ENCODE results near the gene PRLR.
"Not testable (repeated sequence)": the region's sequence is repeated elsewhere in the genome, so short reads cannot be mapped to it uniquely, and the experiment has no call there.

Gene PRLR

DNA sequence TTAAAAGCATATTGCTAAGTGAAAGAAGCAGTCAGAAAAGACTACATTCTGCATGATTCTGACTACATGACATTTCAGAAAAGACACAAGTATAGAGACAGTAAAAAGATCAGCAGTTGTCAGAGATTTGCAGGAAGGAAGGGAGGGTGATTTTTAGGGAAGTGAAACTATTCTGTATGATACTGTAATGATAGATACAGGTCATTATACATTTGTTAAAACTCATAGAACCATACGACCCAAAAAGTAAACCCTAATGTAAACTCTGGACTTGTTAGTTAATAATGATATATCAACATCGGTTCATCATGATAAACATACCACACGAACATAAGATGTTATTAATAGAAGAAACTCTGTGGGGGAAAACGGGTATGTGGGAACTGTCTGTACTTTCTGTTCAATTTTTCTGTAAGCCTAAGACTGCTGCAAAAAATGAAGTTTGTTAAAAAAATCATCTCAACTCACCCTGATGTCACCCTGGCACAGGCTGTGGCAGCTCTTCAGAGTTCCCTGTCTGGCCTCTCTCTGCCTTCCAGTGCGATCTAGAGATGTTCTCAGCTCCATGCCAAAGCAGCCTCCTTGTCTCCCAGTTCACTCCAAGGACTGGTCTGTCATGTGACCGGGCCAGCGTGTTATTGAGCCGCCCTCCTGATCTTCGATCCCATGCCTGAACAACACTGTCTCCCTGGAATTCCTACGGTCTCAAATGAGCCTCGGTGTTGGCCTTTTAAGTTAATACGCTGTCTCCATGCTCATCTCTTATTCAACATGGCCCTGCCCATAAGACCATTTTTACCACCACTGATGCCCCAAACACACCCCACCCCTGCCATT, 35.4 kb downstream of the PRLR start:
- no peak for DNase-seq

DNA sequence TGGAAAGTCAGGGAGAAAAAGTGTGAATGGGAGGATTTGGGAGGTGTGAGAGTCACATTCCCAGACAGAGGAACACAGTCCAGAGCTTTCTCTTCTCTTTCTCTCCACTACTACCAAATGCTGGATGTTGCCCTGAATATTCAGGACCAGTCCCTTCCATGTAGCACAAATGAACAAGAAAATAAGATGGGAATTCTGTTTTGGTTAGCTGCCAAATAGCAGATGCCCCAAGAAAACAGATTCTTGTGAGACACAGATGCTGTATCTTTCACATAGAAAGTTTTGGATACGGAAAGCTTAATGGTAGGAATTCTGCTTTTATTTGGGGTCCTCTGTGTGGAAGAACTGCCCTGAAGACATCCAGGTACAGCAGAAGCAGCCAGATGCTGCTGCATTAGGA, 37.8 kb downstream of the PRLR start:
- no peak for DNase-seq

DNA sequence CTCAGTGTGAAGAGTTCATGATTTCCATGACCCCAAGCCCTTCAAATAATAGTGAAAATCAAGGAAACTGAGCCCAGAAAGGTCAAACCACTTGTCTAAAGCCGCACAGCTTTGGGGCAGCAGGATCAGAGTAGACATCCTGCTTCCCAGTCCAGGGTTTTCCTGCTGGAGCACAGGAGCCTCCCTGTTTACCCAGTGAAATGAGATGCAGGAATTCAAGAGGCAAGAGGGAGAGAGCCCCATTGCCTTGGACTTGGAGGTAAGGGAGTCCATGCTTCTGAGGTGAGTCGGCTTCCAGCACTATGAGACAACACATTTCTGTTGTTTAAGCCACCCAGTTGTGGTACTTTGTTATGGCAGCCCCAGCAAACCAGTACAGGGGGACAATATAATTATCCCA, 40.5 kb downstream of the PRLR start:
- not testable (repeated sequence) for DNase-seq

DNA sequence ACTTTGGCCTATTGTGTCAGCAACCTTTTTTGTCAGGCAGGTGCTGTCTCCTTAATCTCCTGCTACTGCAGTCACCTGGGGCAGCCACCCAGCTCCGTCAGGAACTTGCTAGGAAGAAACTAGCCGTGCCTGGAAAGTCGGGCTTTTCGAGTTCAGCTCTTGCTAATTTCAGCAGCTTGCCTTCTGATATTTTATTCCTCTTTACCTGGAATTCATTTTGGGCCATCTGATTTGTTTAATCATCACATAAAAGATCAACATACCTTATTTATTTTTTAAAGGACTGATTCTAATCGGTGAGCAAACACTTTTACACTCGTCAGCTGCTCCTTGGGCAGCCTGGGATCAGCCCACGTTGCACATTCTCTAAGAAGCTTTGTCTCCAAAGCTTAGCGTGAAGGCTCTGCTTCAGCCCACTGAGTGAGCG, 42.2 kb downstream of the PRLR start:
- DNase-seq, result no peak

DNA sequence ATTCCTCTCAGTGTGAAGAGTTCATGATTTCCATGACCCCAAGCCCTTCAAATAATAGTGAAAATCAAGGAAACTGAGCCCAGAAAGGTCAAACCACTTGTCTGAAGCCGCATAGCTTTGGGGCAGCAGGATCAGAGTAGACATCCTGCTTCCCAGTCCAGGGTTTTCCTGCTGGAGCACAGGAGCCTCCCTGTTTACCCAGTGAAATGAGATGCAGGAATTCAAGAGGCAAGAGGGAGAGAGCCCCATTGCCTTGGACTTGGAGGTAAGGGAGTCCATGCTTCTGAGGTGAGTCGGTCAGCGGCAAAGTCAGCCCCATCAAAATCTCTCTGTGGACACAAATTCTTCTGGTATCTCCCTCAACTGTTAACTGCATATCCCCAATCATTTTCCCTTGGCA, 42.7 kb downstream of the PRLR start:
- not testable (repeated sequence) for DNase-seq

DNA sequence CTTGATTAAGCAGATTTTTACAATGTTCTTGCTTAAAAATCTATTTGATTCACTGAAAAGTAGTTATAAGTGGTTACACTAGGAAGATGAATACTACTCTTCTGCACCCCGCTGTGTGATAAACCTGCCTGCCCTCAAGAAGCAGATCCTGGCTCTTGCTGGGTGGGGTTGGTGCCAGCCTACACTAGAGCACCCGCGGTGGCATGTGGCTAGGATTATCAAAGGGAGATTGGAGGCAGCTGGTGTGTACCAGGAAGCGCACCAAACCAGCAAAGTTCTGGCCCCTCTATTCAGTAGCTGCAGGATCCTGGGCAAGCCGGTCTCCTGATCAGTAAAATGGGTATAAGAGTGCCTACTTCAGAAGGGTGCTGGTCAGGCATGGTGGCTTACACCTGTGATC, 43.5 kb downstream of the PRLR start:
- DNase-seq, result no peak

DNA sequence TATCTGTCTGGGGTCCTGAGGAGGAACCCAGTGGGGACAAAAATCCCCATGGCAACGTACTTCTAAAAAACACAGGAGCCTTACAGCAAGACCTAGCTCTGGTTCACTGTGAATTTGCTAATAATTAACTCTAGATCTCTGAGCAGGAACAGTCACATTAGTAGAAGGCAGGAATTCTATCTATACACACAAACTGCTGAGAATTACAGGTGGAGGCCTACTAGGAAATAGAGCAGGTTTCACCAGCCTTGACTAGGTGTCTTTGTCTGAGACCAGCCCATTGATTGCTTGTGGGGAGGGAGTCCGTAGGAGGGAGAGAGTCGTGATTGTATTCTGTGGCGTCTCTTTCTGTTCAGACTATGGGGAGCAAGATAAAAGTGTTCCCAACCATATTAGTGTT, 44.8 kb downstream of the PRLR start:
- DNase-seq, result no peak

DNA sequence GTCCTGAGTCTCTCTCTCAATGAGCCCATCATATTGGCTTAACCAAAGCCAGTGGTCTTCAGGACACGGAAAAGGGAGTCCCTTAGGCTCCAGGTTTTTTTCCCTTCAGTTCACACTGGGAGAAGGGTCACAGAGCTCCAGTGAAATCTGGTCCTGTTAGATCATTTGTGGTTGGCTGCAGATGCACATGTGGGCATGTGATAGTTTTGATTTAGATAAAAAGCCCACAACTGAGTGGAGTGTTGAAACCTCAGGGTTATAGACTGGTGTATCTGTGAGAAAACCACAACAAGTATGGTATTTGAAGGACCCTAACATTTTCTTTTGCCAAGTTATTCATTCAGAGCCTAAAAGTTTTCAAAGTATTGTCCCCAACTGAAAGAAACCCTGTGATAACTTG, 46.7 kb downstream of the PRLR start:
- no peak for DNase-seq

DNA sequence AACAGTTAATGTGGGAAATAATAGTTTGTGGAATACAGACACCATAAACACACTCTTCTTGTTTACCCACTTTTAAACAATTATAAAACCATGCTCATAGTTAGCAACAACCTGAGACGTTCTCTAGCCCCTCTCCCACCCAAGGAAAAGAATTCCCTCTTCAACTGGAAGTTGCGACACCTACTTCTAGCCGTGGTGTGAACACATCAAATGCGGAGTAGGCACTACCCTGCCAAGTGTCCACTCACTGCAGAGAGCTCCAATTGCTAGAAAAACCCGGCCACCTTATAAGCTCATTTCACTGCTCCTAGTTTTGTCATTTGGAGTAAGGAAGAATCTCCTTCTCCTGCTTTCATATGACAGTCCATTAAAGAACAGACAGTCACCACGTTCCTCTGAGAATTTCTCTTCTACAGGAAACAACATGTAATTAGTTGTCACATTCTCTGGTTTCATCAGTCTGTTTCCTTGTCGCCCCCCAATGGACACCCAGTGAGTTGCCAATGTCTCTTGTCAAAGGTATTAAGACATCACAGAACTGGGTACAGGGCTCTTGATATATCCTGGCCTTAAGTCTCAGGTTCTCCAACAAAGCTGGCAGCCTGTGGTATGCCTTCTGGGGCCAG, 47.3 kb downstream of the PRLR start:
- DNase-seq, result no peak

DNA sequence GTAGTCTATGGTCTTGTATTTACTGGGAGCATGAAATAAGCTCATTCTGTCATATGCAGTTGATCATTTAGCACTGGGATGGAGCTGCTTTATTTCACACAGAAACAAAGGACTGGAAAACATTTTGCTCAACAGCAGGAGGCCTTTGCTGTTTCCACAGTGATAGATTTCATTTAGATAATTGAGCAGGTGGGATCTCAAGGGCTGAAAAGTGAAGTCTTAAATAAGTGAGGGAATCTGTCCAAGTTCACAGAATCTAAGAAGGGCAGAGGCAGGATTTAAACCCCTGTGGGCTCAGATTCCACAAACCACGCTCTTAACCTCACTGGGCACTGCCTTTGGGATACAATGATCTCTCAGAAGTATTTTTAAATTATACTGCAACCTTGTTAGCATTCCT, 47.8 kb downstream of the PRLR start:
- DNase-seq, result no peak

DNA sequence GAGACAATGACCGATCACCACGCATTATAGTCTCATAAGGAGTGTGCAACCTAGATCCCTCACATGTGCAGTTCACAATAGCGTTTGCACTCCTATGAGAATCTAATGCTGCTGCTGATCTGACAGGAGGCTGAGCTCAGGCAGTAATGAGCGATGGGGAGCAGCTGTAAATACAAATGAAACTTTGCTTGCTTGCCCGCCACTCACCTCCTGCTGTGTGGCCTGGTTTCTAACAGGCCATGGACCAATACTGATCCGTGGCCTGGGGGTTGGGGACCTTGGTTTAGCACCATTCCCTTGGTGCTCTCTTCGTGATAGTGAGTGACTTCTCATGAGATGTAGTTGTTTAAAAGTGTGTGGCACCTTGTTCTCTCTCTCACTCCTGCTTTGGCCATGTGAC, 50.2 kb downstream of the PRLR start:
- no peak for DNase-seq

DNA sequence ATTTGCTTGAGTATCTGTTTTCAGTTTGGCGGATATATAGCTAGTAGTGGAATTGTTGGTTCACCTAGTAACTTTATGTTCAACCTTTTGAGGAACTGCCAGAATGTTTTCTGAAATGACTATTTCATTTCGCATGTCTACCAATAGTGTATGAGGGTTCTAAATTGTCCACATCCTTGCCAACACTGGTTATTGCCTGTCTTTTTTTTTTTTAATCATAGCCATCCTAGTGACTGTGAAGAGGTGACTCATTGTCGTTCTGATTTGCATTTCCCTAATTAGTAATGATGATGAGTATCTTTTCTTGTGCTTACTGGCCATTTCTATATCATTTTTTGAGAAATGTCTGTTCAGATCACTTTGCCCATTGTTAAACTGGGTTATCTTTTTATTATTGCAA, 52.5 kb downstream of the PRLR start:
- DNase-seq, result no peak

DNA sequence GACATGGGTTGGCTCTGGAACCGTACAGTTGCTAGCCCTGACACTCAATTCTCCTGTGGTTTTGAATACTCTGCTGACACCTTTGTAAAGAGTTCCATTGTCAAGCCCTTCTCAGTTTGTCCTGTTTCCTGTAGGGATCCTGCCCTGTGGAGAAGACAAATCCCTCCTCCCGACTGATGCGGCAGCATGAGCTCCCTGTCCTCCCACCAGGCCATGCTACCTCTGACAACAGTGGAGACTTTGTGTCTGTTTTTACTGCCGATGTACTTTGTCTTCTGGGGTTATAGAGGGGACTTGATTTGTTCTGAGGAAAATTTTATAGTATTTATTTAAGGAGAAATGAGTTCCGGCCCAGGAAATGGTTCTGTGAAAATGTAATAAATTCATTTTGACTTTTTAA, 57.8 kb downstream of the PRLR start:
- DNase-seq, result no peak

DNA sequence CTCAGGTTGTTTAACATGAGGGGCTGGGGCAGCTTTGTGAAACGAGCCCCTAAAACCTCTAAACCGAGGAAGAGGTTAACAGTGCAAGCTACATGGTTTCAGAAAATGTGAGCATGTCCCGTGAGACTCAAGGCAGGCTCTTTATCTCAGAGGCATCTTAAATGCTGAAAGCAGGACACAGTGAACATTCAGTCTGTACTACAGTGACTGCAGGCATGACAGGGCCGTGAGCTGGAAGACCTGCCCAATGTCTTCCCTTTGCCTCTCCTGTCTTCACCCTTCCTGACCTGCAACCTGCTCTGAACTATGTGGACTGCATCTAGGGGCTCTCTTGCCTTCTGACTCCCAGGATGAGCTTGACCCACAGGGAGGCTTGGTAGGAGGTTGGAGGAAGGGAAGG, 58.3 kb downstream of the PRLR start:
- DNase-seq, result no peak

DNA sequence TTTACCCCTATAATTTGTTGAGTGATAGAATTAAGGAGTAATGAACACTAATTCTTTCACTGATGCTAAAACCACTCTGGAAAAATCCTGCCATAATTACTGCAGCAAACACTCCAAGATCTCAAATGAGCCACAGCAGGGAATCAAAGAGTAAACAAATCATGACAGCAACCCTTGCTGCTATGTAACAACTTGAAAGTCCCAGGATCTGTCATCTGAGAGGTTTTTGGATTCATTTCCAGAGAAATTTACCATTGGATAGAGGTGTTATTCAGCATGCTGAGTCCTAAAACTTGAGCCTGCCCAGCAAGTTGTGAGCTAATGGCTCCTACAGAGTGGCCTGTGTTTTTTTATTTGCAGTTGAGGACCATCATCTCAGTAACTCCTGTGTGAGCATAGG, 59.2 kb downstream of the PRLR start:
- DNase-seq, result no peak

DNA sequence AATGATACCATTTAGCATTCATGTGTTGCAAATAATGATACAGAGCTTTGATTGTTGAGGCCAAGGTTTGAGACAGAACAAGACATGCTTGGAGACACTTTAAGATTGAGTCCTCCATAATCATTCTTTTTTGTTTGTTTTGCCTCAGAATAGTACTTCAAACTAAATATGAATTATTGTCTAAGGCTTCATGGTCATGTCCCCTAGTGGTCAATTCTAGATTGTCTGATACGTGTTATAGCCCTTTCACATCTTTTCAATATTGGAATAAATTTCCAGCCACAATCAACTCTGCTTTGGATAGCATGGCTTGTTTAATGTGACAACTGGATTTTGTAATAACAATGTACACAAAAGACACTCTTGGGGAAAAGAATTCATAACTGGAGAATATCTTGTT, 64.2 kb downstream of the PRLR start:
- DNase-seq, result no peak

DNA sequence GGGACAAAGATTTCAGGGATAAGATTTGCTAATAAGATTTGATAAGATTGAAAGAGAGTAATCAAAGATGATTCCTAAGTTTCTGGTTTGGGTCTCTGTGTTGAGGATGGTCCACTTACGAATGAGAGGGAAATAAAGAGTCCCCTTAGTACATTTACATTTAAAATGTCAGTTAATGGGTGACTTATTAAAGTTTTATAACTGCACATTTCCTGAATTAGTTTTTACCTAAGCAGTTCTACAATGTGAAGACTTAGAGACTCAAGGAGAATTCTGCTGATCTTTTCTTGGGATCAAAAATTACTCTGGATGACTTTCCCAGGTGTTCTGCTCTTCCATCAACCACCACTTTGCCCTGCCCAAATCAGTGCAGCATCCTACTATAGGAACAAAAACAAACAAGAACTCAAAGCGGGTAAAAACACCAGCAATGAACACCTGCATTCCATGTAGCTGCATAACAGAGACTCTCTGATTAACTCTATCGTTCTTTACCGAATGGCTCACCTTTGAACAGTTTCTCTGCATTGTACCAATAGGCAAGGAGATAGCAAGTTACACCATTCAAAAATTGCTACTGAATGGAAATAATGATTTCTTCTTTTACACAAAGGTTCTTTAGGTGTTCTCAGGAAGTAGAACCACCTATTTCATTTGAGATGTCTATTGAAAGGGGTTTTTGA, 65.3 kb downstream of the PRLR start:
- no peak for DNase-seq

DNA sequence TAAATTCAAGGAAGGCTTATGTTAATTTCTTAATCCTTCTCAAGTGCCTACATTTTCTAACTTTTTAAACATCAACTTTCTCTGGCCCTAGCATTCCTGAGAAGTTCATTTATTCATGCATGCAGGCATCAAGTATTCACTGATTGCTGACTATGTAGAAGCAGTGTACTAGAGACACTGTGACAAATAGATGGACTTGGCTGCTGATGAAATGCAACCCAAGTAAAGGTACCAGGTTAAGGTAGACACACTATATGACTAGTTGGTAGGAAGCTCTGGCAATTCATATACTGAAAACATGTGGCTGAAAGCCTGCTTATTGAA, 66.6 kb downstream of the PRLR start:
- no peak for DNase-seq

DNA sequence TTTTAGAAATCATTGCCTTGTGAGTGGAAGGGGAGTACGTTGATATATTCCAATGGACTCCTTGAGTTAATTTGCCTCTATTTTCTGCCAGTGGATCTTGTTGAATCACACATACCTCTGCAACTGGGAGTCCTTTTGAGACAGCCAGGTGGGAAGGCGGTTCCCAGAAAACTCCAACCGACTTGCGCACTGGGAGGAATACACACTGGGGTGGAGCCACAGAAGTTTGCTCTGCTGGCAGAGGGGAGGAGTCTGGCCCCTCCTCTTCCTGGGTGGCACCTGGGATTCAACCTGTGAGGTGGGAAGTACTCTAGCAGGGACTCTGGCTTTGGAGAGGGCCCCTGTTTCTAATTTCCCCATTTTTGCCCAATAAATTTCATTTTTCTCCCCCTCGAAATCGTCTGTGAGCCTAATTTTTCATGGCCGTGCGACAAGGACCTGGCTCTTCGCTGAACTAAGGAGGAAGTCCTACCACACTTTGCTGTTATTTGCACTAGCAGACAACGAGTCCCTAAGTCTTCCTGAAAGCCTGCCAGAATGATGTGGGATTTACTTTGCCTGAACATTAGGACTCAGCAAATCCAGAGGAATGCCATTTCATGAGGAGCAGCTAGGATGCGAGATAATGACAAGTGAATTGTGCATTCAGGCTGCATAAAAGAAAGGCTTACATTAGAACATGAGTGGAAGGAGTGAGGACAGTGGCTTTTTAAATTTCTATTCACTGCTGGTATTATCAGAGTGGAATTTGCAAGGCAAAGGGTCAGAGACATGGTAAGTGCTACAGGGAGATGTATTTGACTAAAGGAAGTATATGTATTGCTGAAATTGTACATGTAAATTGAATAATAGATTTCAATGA, 67.2 kb downstream of the PRLR start:
- no peak for DNase-seq

DNA sequence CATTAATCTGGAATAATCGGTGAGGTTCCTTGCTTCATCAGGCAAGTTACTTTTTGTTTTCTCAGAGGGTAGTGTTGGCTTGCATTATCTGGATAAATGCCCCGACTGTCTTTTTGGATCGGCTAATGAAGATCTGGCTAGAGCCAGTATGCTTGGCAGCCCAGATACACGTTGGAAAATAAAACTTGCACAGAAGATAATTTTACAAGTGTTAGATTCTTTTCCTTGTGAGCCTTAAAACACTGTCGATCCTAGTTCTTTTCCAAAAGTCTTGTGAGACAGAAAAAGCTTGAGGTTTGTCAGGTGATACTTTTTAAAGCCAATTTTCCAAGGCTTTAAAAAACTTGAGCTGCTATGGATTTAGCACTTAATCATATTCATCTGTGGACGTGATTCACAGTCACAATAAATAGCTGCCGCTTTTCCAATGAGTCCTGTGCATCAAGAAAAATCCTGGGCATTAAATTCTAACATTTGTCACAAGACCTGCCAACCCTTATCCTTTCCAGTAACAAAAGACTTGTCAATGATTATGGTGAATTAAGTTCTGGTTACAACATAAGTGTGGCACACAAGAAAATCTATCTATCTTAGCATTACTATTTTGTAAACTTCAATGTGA, 68.5 kb downstream of the PRLR start:
- no peak for DNase-seq

DNA sequence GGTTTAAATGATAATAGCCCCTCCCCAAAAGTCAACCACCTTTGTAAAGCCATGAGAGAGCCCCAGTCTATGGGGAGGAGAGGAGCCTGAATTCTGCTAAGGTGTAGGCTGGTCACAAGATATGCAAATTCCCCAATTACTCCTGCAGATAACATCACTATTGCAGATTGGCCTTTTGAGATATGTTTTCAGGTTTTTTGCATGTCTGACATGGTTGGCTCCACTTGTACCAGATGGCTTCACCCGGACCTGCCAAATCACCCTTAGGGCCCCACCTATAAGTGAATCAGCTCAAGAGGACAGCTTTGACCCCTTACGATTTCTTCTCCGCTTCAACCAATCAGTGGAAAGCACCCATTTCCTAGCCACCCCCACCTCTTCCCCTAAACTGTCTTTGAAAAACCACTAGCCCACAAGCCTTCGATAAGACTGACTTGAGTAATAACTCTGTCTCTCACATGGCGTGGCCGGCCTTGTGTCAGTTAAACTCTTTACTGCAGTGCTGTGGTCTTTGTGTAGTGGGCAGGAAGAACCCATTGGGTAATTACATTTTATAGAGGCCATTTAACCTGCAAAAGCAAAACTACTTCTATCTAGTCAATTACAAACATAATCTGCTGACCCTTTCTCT, 69.7 kb downstream of the PRLR start:
- DNase-seq, result no peak

DNA sequence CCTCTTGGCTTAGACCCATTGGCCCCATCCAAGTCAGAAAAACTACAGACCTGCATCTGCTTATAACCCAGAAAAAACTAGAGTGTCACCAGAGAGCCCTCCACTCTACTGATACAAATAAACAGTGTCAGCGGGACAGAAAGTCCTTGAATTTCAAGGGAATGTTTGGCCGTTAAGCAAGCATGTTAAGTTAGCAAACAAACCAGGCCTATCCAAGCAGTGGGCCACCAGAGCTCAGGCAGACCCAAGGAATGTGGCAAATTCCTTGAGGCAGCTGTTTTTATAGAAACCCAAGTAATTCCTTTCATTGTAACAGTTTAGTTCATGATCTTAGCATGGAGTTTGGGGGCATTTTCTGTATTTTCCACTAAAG, 70.9 kb downstream of the PRLR start:
- no peak for DNase-seq
